Thoracic aorta (tissue), 2 donors: ENCODE measurements around the gene FGF10. TPM values are rescaled to one million over a fixed set of nuclear protein-coding genes. Genes with fewer than 3 reads are reported as not detected.

Experiments used
- ATAC-seq: fragments of 150-250 bp; one replicate; pipeline ENCODE4 v1.8.0; 2017; ENCODE audit warnings: low read depth; ENCODE audit not compliant: insufficient number of reproducible peaks, low FRiP score
- DNase-seq: peaks from one replicate; pipeline ENCODE4 v3.0.0-alpha.2; 2020; ENCODE audit warnings: low spot score
- H3K27ac ChIP-seq, 2 donors: fragments of 200-600 bp; sonication (generic); 1 replicate in 1 of 2; 2 replicates in 1 of 2; pipeline ENCODE4 v1.5.1; 2016; ENCODE audit warnings: mild to moderate bottlenecking in 2 of 2, moderate library complexity in 2 of 2
- H3K27me3 ChIP-seq: fragments of 200-600 bp; sonication (generic); replicated peaks from 2 replicates; pipeline ENCODE4 v1.6.0; 2016; ENCODE audit warnings: mild to moderate bottlenecking; ENCODE audit not compliant: insufficient read depth
- H3K36me3 ChIP-seq: fragments of 200-600 bp; sonication (generic); one replicate; pipeline ENCODE4 v1.5.1; 2016
- H3K4me1 ChIP-seq, 2 donors: fragments of 200-600 bp; sonication (generic); 1 replicate in 1 of 2; 2 replicates in 1 of 2; pipeline versions ENCODE4 v1.5.1 to v1.6.0; 2016; ENCODE audit warnings: low read depth in 2 of 2, mild to moderate bottlenecking in 1 of 2; ENCODE audit not compliant: control insufficient read depth in 1 of 2
- H3K4me3 ChIP-seq: fragments of 200-600 bp; sonication (generic); 2 replicates; pipeline ENCODE4 v1.5.1; 2016; ENCODE audit warnings: mild to moderate bottlenecking
- H3K9me3 ChIP-seq: fragments of 200-600 bp; sonication (generic); 2 replicates; pipeline ENCODE4 v1.5.1; 2016
- total RNA-seq, 2 donors: library from RNA; depleted of rRNA; stranded (reverse); fragments of >200 nt; gene quantifications; one replicate each; pipeline versions ENCODE4 v1.1.0 to v1.2.3, GENCODE V29; 2016
- TF ChIP-seq, protein P1 (sequence below): fragments of 200-600 bp; sonication (generic); IDR thresholded peaks from one replicate; pipeline ENCODE4 v1.5.1; 2019; ENCODE audit warnings: antibody characterized with exemption

Gene FGF10
- total RNA-seq, 2 donors from 2014 or later = 6.0 to 8.8 TPM

- ATAC-seq (no peak), DNase-seq (no peak)
- no peaks in the 10 kb centered on the region for H3K36me3 ChIP-seq
- TF ChIP-seq, protein P1, sequence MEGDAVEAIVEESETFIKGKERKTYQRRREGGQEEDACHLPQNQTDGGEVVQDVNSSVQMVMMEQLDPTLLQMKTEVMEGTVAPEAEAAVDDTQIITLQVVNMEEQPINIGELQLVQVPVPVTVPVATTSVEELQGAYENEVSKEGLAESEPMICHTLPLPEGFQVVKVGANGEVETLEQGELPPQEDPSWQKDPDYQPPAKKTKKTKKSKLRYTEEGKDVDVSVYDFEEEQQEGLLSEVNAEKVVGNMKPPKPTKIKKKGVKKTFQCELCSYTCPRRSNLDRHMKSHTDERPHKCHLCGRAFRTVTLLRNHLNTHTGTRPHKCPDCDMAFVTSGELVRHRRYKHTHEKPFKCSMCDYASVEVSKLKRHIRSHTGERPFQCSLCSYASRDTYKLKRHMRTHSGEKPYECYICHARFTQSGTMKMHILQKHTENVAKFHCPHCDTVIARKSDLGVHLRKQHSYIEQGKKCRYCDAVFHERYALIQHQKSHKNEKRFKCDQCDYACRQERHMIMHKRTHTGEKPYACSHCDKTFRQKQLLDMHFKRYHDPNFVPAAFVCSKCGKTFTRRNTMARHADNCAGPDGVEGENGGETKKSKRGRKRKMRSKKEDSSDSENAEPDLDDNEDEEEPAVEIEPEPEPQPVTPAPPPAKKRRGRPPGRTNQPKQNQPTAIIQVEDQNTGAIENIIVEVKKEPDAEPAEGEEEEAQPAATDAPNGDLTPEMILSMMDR = no peak
- no peaks in the 10 kb centered on the region for H3K27me3 ChIP-seq
- no peak overlapping the region for H3K4me3 ChIP-seq
- no peak overlapping the region for H3K27ac ChIP-seq
- no peaks in the 10 kb centered on the region for H3K9me3 ChIP-seq
- H3K4me1 ChIP-seq = no peaks in the 10 kb centered on the region
Observed at GRCh38 chr5:44321144-44321725, 68.0 kb downstream of the FGF10 start.

DNA sequence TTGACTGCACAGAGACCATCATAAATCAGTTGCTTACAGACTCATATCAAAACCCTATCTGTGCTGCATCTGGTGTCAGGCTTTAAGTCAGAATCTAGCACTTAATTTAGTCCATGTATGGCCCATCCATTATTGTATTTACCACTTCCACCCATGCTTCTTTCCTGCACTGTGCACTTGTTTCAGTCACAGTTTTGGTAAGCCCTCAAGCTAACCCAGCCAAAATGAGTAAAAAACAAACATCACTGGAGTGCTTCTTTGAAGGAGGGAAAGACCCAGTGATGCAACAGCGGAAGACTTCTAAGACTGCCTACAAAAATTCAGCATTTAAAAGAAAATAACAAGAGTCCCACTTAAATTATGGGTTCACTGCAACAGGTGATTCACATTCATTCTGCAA lies 69.0 kb downstream of the FGF10 start:
- H3K4me1 ChIP-seq = no peaks in the 10 kb centered on the region
- no peak for ATAC-seq
- H3K36me3 ChIP-seq = no peaks in the 10 kb centered on the region

DNA sequence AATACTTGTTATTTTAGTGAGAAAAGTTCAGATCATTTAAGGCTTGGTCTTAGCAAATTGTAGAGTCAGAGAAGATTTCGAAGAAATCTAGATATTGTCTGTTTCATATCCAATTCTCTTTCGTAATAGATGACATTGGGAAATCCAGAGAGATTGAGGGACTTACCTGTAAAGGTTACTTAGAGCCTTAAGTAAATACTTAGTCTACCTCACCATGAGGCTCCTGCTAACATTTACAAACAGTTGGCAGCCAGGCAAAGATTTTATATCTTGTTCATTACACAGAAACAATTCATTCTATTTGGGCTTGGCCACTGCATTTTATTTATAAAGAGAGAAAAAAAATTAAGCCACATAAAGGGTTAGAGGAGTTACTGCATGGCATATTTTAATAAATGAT lies 70.3 kb downstream of the FGF10 start:
- H3K27ac ChIP-seq = no peak overlapping the region
- H3K36me3 ChIP-seq = no peaks in the 10 kb centered on the region
- TF ChIP-seq, protein P1 = no peak
- ATAC-seq = no peak
- H3K9me3 ChIP-seq = no peaks in the 10 kb centered on the region
- no peak for DNase-seq
- H3K4me1 ChIP-seq = no peaks in the 10 kb centered on the region
- no peak overlapping the region for H3K4me3 ChIP-seq
- H3K27me3 ChIP-seq = no peaks in the 10 kb centered on the region

More for the DNA sequence above, 69.0 kb downstream of the FGF10 start:
- Histone ChIP-seq H3K27me3 (no peaks in the 10 kb centered on the region), H3K27ac (no peak overlapping the region), H3K9me3 (no peaks in the 10 kb centered on the region), H3K4me3 (no peak overlapping the region)
- DNase-seq = no peak
- TF ChIP-seq, protein P1 = no peak

DNA sequence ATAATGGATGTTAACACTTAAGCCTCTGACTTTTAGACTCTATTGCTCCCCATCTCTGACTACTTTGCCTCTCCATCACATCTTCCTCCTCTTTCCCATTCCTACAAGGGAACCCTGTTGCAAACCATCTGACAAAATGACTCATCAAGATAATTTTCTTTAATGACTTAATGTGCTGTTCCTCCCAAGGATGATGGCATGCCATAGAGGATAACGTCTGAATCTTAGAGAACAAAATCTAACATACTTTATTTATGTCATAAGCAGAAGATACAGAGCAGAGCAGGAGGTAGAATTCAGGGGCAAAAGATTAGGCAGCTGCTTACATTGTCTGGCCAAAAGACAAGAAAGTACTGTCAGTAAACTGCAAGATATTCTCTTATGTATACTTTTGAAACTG lies 76.8 kb downstream of the FGF10 start:
- Histone ChIP-seq H3K36me3 (no peaks in the 10 kb centered on the region), H3K4me3 (no peak overlapping the region), H3K4me1 (no peaks in the 10 kb centered on the region), H3K27me3 (no peaks in the 10 kb centered on the region), H3K27ac (no peak overlapping the region), H3K9me3 (no peaks in the 10 kb centered on the region)
- DNase-seq (no peak), ATAC-seq (no peak)
- TF ChIP-seq, protein P1 = no peak

GRCh38 chr5:44300551-44300950 lies 88.7 kb downstream of the FGF10 start:
- no peaks in the 10 kb centered on the region for H3K9me3 ChIP-seq
- no peaks in the 10 kb centered on the region for H3K4me1 ChIP-seq
- no peaks in the 10 kb centered on the region for H3K27me3 ChIP-seq
- no peak overlapping the region for H3K4me3 ChIP-seq
- no peak for DNase-seq
- TF ChIP-seq, protein P1 = no peak
- no peaks in the 10 kb centered on the region for H3K36me3 ChIP-seq
- H3K27ac ChIP-seq = no peak overlapping the region
- ATAC-seq = no peak
